Adipocyte (in vitro differentiated cells): ENCODE measurements around the gene UBB.
A peak's percentile ranks its signal among the peaks of the same experiment; 100 is the strongest.

Experiments
- DNase-seq: peaks from one replicate; pipeline ENCODE4 v3.0.0-alpha.2; 2015; ENCODE audit warnings: low read depth
- H3K27me3 ChIP-seq: replicated peaks from 2 replicates; pipeline ENCODE4 v1.7.0; 2013; ENCODE audit warnings: mild to moderate bottlenecking, low read length, moderate library complexity; ENCODE audit not compliant: control insufficient read depth, insufficient read depth
- H3K36me3 ChIP-seq: 2 replicates; pipeline ENCODE4 v1.7.0; 2013; ENCODE audit warnings: low read length, mild to moderate bottlenecking, moderate library complexity; ENCODE audit not compliant: control insufficient read depth, insufficient read depth, severe bottlenecking
- H3K4me1 ChIP-seq: 2 replicates; pipeline ENCODE4 v1.7.0; 2013; ENCODE audit warnings: mild to moderate bottlenecking, low read length, moderate library complexity; ENCODE audit not compliant: control insufficient read depth, insufficient read depth
- H3K4me3 ChIP-seq: 2 replicates; pipeline ENCODE4 v1.7.0; 2013; ENCODE audit warnings: mild to moderate bottlenecking, low read length, moderate library complexity
- H3K9ac ChIP-seq: 2 replicates; pipeline ENCODE4 v1.7.0; 2013; ENCODE audit warnings: mild to moderate bottlenecking, low read length, moderate library complexity
- H3K9me3 ChIP-seq: 2 replicates; pipeline ENCODE4 v1.7.0; 2013; ENCODE audit warnings: mild to moderate bottlenecking, low read length, moderate library complexity; ENCODE audit not compliant: control insufficient read depth

UBB gene

GRCh38 chr17:16352303-16352666 is 28.6 kb upstream of the UBB start:
- H3K36me3 ChIP-seq, result no peaks in the 10 kb centered on the region
- peak; percentile 66 for DNase-seq
- peak overlapping the region; percentile 74 for H3K9ac ChIP-seq

GRCh38 chr17:16352667-16353316 is 28.1 kb upstream of the UBB start:
- peaks cover 15% of the 10 kb centered on the region for H3K4me1 ChIP-seq
- peak overlapping the region; percentile 74 for H3K9ac ChIP-seq
- H3K9me3 ChIP-seq, result no peaks in the 10 kb centered on the region
- peak overlapping the region; percentile 82 for H3K4me3 ChIP-seq
- peak; percentile 59 for DNase-seq
- no peaks in the 10 kb centered on the region for H3K27me3 ChIP-seq
- H3K36me3 ChIP-seq, result no peaks in the 10 kb centered on the region

More at GRCh38 chr17:16352303-16352666, 28.6 kb upstream of the UBB start:
- Histone ChIP-seq H3K4me1 (peaks cover 15% of the 10 kb centered on the region), H3K9me3 (no peaks in the 10 kb centered on the region), H3K27me3 (no peaks in the 10 kb centered on the region), H3K4me3 (peak overlapping the region; percentile 82)

- H3K4me3 ChIP-seq, result peak within 1 kb of the TSS; percentile 82
- H3K27me3 ChIP-seq, result no peaks in the 10 kb centered on the region
- H3K36me3 ChIP-seq, result no peaks in the 10 kb centered on the region
- peak; percentile 77 for DNase-seq
- H3K9ac ChIP-seq, result peak within 1 kb of the TSS; percentile 74
- peaks cover 15% of the 10 kb centered on the region for H3K4me1 ChIP-seq
- H3K9me3 ChIP-seq, result no peaks in the 10 kb centered on the region
Measured at GRCh38 chr17:16353317-16354174, 27.3 kb upstream of the UBB start, which contains the start of gene CENPV. Gene CENPV (minus strand): TSS chr17:16353469. CDS start chr17:16353436, 33 bp downstream.

GRCh38 chr17:16354585-16354984 is 26.3 kb upstream of the UBB start:
- H3K9me3 ChIP-seq, result no peaks in the 10 kb centered on the region
- no peak overlapping the region for H3K4me3 ChIP-seq
- DNase-seq, result no peak
- H3K9ac ChIP-seq, result no peak overlapping the region
- peaks cover 15% of the 10 kb centered on the region for H3K4me1 ChIP-seq
- H3K27me3 ChIP-seq, result no peaks in the 10 kb centered on the region
- no peaks in the 10 kb centered on the region for H3K36me3 ChIP-seq

- no peak overlapping the region for H3K9ac ChIP-seq
- H3K36me3 ChIP-seq, result no peaks in the 10 kb centered on the region
- no peaks in the 10 kb centered on the region for H3K9me3 ChIP-seq
- H3K27me3 ChIP-seq, result no peaks in the 10 kb centered on the region
- H3K4me1 ChIP-seq, result peaks cover 3% of the 10 kb centered on the region
- no peak overlapping the region for H3K4me3 ChIP-seq
- DNase-seq, result no peak
Measured at GRCh38 chr17:16358394-16358793, 22.5 kb upstream of the UBB start.

GRCh38 chr17:16361874-16362273 is 19.0 kb upstream of the UBB start:
- no peaks in the 10 kb centered on the region for H3K27me3 ChIP-seq
- no peaks in the 10 kb centered on the region for H3K9me3 ChIP-seq
- no peaks in the 10 kb centered on the region for H3K36me3 ChIP-seq
- no peak overlapping the region for H3K4me3 ChIP-seq
- peaks cover 7% of the 10 kb centered on the region for H3K4me1 ChIP-seq
- no peak for DNase-seq
- no peak overlapping the region for H3K9ac ChIP-seq

GRCh38 chr17:16363749-16364536 is 16.9 kb upstream of the UBB start:
- H3K27me3 ChIP-seq, result no peaks in the 10 kb centered on the region
- H3K4me3 ChIP-seq, result no peak overlapping the region
- DNase-seq, result peak; percentile 92
- H3K36me3 ChIP-seq, result no peaks in the 10 kb centered on the region
- no peaks in the 10 kb centered on the region for H3K9me3 ChIP-seq
- H3K9ac ChIP-seq, result peak overlapping the region; percentile 31
- H3K4me1 ChIP-seq, result peaks cover 7% of the 10 kb centered on the region

- peak overlapping the region; percentile 31 for H3K9ac ChIP-seq
- H3K27me3 ChIP-seq, result no peaks in the 10 kb centered on the region
- H3K4me3 ChIP-seq, result no peak overlapping the region
- no peaks in the 10 kb centered on the region for H3K9me3 ChIP-seq
- H3K4me1 ChIP-seq, result peaks cover 7% of the 10 kb centered on the region
- no peaks in the 10 kb centered on the region for H3K36me3 ChIP-seq
- no peak for DNase-seq
Measured at GRCh38 chr17:16364625-16365024, 16.3 kb upstream of the UBB start.

GRCh38 chr17:16371742-16372141 is 9.1 kb upstream of the UBB start:
- Histone ChIP-seq H3K9ac (no peak overlapping the region), H3K36me3 (no peaks in the 10 kb centered on the region), H3K9me3 (no peaks in the 10 kb centered on the region), H3K4me1 (peaks cover 19% of the 10 kb centered on the region), H3K27me3 (no peaks in the 10 kb centered on the region), H3K4me3 (no peak overlapping the region)
- peak; percentile 24 for DNase-seq

- Histone ChIP-seq H3K4me1 (peaks cover 31% of the 10 kb centered on the region), H3K9me3 (no peaks in the 10 kb centered on the region), H3K36me3 (no peaks in the 10 kb centered on the region), H3K4me3 (no peak overlapping the region), H3K27me3 (no peaks in the 10 kb centered on the region), H3K9ac (no peak overlapping the region)
- DNase-seq, result peak; percentile 61
Measured at GRCh38 chr17:16374146-16374938, 6.5 kb upstream of the UBB start.
